ENCODE data around the gene SCGB1C1.

Gene SCGB1C1

GRCh38 chr11:240315-240714 is 47.4 kb downstream of the SCGB1C1 start:
- Histone ChIP-seq H3F3A (ENCODE audit: insufficient read depth) (peaks cover 11% of the 10 kb centered on the region), H3K9me3 (ENCODE audit: insufficient read depth, low read length) (no peaks in the 10 kb centered on the region), H3K4me2 (ENCODE audit: low read depth, low read length, poor library complexity, severe bottlenecking) (no peak overlapping the region), H3K4me3 (ENCODE audit: insufficient read depth, low read length, poor library complexity, severe bottlenecking) (no peak overlapping the region), H3K36me3 (ENCODE audit: low read length) (peaks cover 25% of the 10 kb centered on the region; the same call in 1 of the 2 replicates), H3K9ac (ENCODE audit: low read length) (no peak overlapping the region), H3K79me2 (ENCODE audit: insufficient read depth, low read length) (peaks cover 43% of the 10 kb centered on the region), H3K27ac (ENCODE audit: low read depth, low read length) (no peak overlapping the region), H4K20me1 (ENCODE audit: low read depth, low read length) (peaks cover 4% of the 10 kb centered on the region; the same call in 1 of the 2 replicates), H3K9me2 (replicated peaks; ENCODE audit: insufficient read depth, low read length) (no peaks in the 10 kb centered on the region), H2AFZ (ENCODE audit: low read depth, low read length, severe bottlenecking) (no peak overlapping the region), H3K27me3 (ENCODE audit: low read length) (no peaks in the 10 kb centered on the region)
- TF ChIP-seq EZH2phosphoT487 (conservative IDR thresholded peaks at IDR 0.05; ENCODE audit: low read length) (no peak), CTCF (IDR thresholded peaks at IDR 0.05; ENCODE audit: insufficient read depth, low read length, poor library complexity, severe bottlenecking) (no peak)

GRCh38 chr11:241634-242033 is 48.8 kb downstream of the SCGB1C1 start:
- H3F3A ChIP-seq (ENCODE audit: insufficient read depth), result peaks cover 9% of the 10 kb centered on the region
- peaks cover 43% of the 10 kb centered on the region for H3K79me2 ChIP-seq (ENCODE audit: insufficient read depth, low read length)
- no peak overlapping the region for H3K27ac ChIP-seq (ENCODE audit: low read depth, low read length)
- no peak for TF ChIP-seq EZH2phosphoT487 (conservative IDR thresholded peaks at IDR 0.05; ENCODE audit: low read length)
- no peak for TF ChIP-seq CTCF (IDR thresholded peaks at IDR 0.05; ENCODE audit: insufficient read depth, low read length, poor library complexity, severe bottlenecking)
- H4K20me1 ChIP-seq (ENCODE audit: low read depth, low read length), result peaks cover 4% of the 10 kb centered on the region; the same call in 1 of the 2 replicates
- H3K4me2 ChIP-seq (ENCODE audit: low read depth, low read length, poor library complexity, severe bottlenecking), result no peak overlapping the region
- no peaks in the 10 kb centered on the region for H3K27me3 ChIP-seq (ENCODE audit: low read length)
- H3K9me2 ChIP-seq (replicated peaks; ENCODE audit: insufficient read depth, low read length), result no peaks in the 10 kb centered on the region
- no peak overlapping the region for H2AFZ ChIP-seq (ENCODE audit: low read depth, low read length, severe bottlenecking)
- H3K9ac ChIP-seq (ENCODE audit: low read length), result no peak overlapping the region
- no peaks in the 10 kb centered on the region for H3K9me3 ChIP-seq (ENCODE audit: insufficient read depth, low read length)
- H3K36me3 ChIP-seq (ENCODE audit: low read length), result peaks cover 33% of the 10 kb centered on the region
- no peak overlapping the region for H3K4me3 ChIP-seq (ENCODE audit: insufficient read depth, low read length, poor library complexity, severe bottlenecking)
